Trophoblast cell (in vitro differentiated cells and primary cell): ENCODE results near the gene PTPN7.

Source experiments
- DNase-seq, 2 donors: peaks; one replicate each; pipeline ENCODE4 v3.0.0-alpha.2; 2016
- H2AFZ ChIP-seq: 2 replicates; pipeline ENCODE4 v1.6.1; 2013; ENCODE audit warnings: low read length, moderate library complexity, mild to moderate bottlenecking; ENCODE audit not compliant: insufficient read depth, poor library complexity
- H2AK5ac ChIP-seq: 2 replicates; pipeline ENCODE4 v1.6.1; 2013; ENCODE audit warnings: mild to moderate bottlenecking, low read length
- H2BK120ac ChIP-seq: 2 replicates; pipeline ENCODE4 v1.6.1; 2013; ENCODE audit warnings: low read length, mild to moderate bottlenecking, moderate library complexity; ENCODE audit not compliant: insufficient read depth, poor library complexity
- H2BK12ac ChIP-seq: 2 replicates; pipeline ENCODE4 v1.6.1; 2013; ENCODE audit warnings: mild to moderate bottlenecking, low read length, moderate library complexity
- H2BK5ac ChIP-seq: 2 replicates; pipeline ENCODE4 v1.6.1; 2013; ENCODE audit warnings: low read length, low read depth, moderate library complexity, mild to moderate bottlenecking; ENCODE audit not compliant: poor library complexity
- H3K14ac ChIP-seq: 2 replicates; pipeline ENCODE4 v1.6.1; 2013; ENCODE audit warnings: mild to moderate bottlenecking, low read length
- H3K18ac ChIP-seq: 2 replicates; pipeline ENCODE4 v1.6.1; 2013; ENCODE audit warnings: mild to moderate bottlenecking, low read length
- H3K23ac ChIP-seq: 2 replicates; pipeline ENCODE4 v1.6.1; 2013; ENCODE audit warnings: low read length
- H3K27ac ChIP-seq: 2 replicates; pipeline ENCODE4 v1.5.1; 2013; ENCODE audit warnings: low read depth, mild to moderate bottlenecking, inconsistent platforms, low read length, moderate library complexity
- H3K27me3 ChIP-seq: 2 replicates; pipeline ENCODE4 v1.6.1; 2013; ENCODE audit warnings: inconsistent platforms, mild to moderate bottlenecking, low read length, moderate library complexity; ENCODE audit not compliant: insufficient read depth
- H3K36me3 ChIP-seq, 2 experiments: 1 replicate in 1 of 2; 2 replicates in 1 of 2; pipeline ENCODE4 v1.6.1; 2013; ENCODE audit warnings: low read length in 2 of 2, mild to moderate bottlenecking in 2 of 2, moderate library complexity in 1 of 2; ENCODE audit not compliant: insufficient read depth in 2 of 2, control insufficient read depth in 1 of 2
- H3K4ac ChIP-seq: 2 replicates; pipeline ENCODE4 v1.6.1; 2013; ENCODE audit warnings: low read depth, mild to moderate bottlenecking, low read length, moderate library complexity
- H3K4me1 ChIP-seq, 2 experiments: 1 replicate in 1 of 2; 2 replicates in 1 of 2; pipeline ENCODE4 v1.6.1; 2013; ENCODE audit warnings: low read length in 2 of 2, mild to moderate bottlenecking in 2 of 2, moderate library complexity in 1 of 2; ENCODE audit not compliant: insufficient read depth in 2 of 2, control insufficient read depth in 1 of 2
- H3K4me2 ChIP-seq: 2 replicates; pipeline ENCODE4 v1.6.1; 2013; ENCODE audit warnings: inconsistent platforms, mild to moderate bottlenecking, low read length, moderate library complexity
- H3K4me3 ChIP-seq: 2 replicates; pipeline ENCODE4 v1.5.1; 2013; ENCODE audit warnings: mild to moderate bottlenecking, low read depth, low read length, inconsistent platforms
- H3K79me1 ChIP-seq: one replicate; pipeline ENCODE4 v1.6.1; 2013; ENCODE audit warnings: low read length
- H3K79me2 ChIP-seq: 2 replicates; pipeline ENCODE4 v1.6.1; 2013; ENCODE audit warnings: low read length, mild to moderate bottlenecking; ENCODE audit not compliant: control insufficient read depth, insufficient read depth, poor library complexity
- H3K9ac ChIP-seq: 2 replicates; pipeline ENCODE4 v1.6.1; 2013; ENCODE audit warnings: mild to moderate bottlenecking, low read length
- H3K9me3 ChIP-seq: 2 replicates; pipeline ENCODE4 v1.6.1; 2013; ENCODE audit warnings: low read depth, mild to moderate bottlenecking, control low read depth, inconsistent platforms, low read length; ENCODE audit not compliant: insufficient read depth
- H4K12ac ChIP-seq: 2 replicates; pipeline ENCODE4 v1.6.1; 2013; ENCODE audit warnings: low read depth, mild to moderate bottlenecking, low read length, moderate library complexity
- H4K8ac ChIP-seq: 2 replicates; pipeline ENCODE4 v1.6.1; 2013; ENCODE audit warnings: low read depth, mild to moderate bottlenecking, low read length, moderate library complexity
- H4K91ac ChIP-seq: one replicate; pipeline ENCODE4 v1.6.1; 2013; ENCODE audit warnings: low read depth, mild to moderate bottlenecking, low read length, moderate library complexity
- WGBS: extraction: QIAGEN DNeasy Blood & Tissue Kit; methylation state at CpG from one replicate; pipeline ENCODE4 v1.1.7; 2013; ENCODE audit warnings: missing lambda C conversion rate; ENCODE audit not compliant: insufficient read length, insufficient coverage; ENCODE audit errors: extremely low coverage; 5-methylcytosine and 5-hydroxymethylcytosine counted together

Gene PTPN7

DNA sequence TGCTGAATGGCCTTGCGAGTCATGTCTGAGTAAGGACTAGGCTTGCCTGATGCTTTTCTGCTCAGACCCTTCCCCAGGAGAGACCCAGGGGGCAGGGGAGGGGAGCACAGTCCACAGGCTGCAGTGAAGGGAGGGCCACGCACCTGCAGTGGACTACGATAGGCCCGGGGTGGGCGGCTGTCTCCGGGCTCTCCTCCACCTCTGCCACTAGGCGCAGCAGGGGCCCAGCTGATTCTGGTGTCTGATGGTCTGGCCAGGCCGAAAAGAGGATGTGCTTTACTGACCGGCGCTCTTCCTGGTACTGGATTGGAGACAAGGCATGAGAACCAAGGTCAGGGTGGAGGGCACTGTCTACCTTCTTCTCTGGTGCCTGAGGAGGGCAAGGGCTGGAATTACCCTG lies 8.0 kb downstream of the PTPN7 start:
- Histone ChIP-seq H2BK120ac (no peak overlapping the region), H3K23ac (no peak overlapping the region), H3K27ac (no peak overlapping the region), H3K9me3 (no peaks in the 10 kb centered on the region), H4K91ac (no peak overlapping the region), H3K9ac (no peak overlapping the region), H3K4me1 (no peaks in the 10 kb centered on the region), H2BK5ac (no peak overlapping the region), H3K4me2 (no peak overlapping the region), H3K27me3 (no peaks in the 10 kb centered on the region), H2BK12ac (no peak overlapping the region), H3K4ac (no peak overlapping the region), H3K36me3 (no peaks in the 10 kb centered on the region), H3K79me1 (no peaks in the 10 kb centered on the region), H2AFZ (no peak overlapping the region), H4K12ac (no peak overlapping the region), H3K79me2 (no peaks in the 10 kb centered on the region), H3K18ac (no peak overlapping the region), H4K8ac (no peak overlapping the region), H2AK5ac (no peak overlapping the region), H3K4me3 (no peak overlapping the region), H3K14ac (no peak overlapping the region)
- WGBS, result no CpG with 5 or more reads among the region's 10 CpGs
- no peak for DNase-seq

DNA sequence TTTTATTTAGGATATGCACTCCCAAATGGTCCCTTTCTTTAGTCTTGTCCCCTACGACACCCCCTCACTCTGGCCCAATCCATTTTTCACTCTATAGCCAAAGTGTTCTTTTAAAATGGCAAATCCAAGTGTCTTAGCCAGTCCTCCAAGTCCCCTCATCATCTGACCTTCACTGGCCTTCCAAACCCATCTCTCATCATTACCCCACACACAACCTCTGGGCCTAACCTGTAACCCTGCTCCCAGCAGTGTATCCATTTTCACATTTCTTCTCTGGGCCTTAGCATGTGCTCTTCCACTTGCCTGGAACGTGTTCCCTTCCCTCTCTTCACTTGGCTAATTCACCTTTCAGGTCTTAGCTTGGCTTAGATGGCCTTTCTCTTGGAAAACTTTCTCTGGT lies 9.4 kb downstream of the PTPN7 start:
- Histone ChIP-seq H4K12ac (no peak overlapping the region), H3K9me3 (no peaks in the 10 kb centered on the region), H4K91ac (no peak overlapping the region), H2BK120ac (no peak overlapping the region), H3K9ac (no peak overlapping the region), H3K27me3 (no peaks in the 10 kb centered on the region), H2AK5ac (no peak overlapping the region), H2BK12ac (no peak overlapping the region), H3K23ac (no peak overlapping the region), H3K4me1 (no peaks in the 10 kb centered on the region), H3K79me1 (no peaks in the 10 kb centered on the region), H3K4ac (no peak overlapping the region), H4K8ac (no peak overlapping the region), H3K4me2 (no peak overlapping the region), H2BK5ac (no peak overlapping the region), H3K18ac (no peak overlapping the region), H3K27ac (no peak overlapping the region), H3K4me3 (no peak overlapping the region), H2AFZ (no peak overlapping the region), H3K79me2 (no peaks in the 10 kb centered on the region), H3K14ac (no peak overlapping the region), H3K36me3 (no peaks in the 10 kb centered on the region)
- WGBS, result no CpG with 5 or more reads among the region's 2 CpGs
- no peak for DNase-seq

DNA sequence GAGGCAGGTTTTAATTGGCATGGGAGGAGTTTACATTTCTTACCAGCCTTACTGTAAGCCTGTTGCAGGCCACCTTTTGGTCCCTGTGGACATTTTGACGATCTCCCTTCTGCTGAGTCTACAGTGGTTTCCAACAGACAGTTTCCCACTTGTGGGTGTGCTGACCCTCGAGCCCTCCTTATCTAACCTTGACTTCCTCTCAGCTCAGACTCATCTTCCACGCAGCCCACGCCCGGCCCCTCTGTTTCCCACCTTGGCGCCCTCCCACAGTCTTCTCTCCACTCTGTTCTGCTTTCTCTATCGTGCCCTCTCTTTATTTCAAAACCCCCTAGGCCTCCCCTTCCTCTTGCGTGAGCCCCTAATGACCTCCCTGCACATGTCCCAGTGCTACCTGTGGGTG lies 9.8 kb downstream of the PTPN7 start:
- Histone ChIP-seq H2BK120ac (no peak overlapping the region), H3K14ac (no peak overlapping the region), H3K4ac (no peak overlapping the region), H3K27me3 (no peaks in the 10 kb centered on the region), H3K36me3 (no peaks in the 10 kb centered on the region), H3K23ac (no peak overlapping the region), H3K9ac (no peak overlapping the region), H2BK5ac (no peak overlapping the region), H2AK5ac (no peak overlapping the region), H3K79me2 (no peaks in the 10 kb centered on the region), H3K4me3 (no peak overlapping the region), H3K4me2 (no peak overlapping the region), H3K4me1 (no peaks in the 10 kb centered on the region), H4K8ac (no peak overlapping the region), H4K12ac (no peak overlapping the region), H3K79me1 (no peaks in the 10 kb centered on the region), H2AFZ (no peak overlapping the region), H3K18ac (no peak overlapping the region), H3K9me3 (no peaks in the 10 kb centered on the region), H3K27ac (no peak overlapping the region), H2BK12ac (no peak overlapping the region), H4K91ac (no peak overlapping the region)
- no CpG with 5 or more reads among the region's 8 CpGs for WGBS
- no peak for DNase-seq

DNA sequence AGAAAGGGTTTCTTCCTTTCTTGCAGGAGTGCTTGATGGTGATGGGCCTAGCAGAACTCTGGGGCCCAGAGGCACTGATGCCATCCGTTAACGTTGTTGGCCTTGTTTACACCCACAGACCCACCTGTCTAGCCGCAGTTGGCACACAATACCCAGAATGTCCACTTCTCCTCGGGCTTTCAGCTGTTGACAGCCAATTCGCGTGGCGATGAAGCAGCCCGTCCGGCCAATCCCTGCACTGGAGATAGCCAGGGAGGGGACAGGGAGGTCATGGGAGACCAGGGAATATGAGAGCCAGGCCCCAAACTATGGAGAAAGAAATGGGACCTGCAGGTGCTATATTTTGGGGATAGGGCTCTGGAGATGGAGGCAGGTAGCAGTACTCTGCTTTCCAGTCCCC lies 10.2 kb downstream of the PTPN7 start:
- Histone ChIP-seq H3K79me1 (no peaks in the 10 kb centered on the region), H3K14ac (no peak overlapping the region), H4K8ac (no peak overlapping the region), H3K4me3 (no peak overlapping the region), H3K4me1 (no peaks in the 10 kb centered on the region), H3K9ac (no peak overlapping the region), H3K79me2 (no peaks in the 10 kb centered on the region), H2AFZ (no peak overlapping the region), H3K4me2 (no peak overlapping the region), H3K23ac (no peak overlapping the region), H3K36me3 (no peaks in the 10 kb centered on the region), H2BK12ac (no peak overlapping the region), H2BK120ac (no peak overlapping the region), H3K4ac (no peak overlapping the region), H4K12ac (no peak overlapping the region), H3K27me3 (no peaks in the 10 kb centered on the region), H2BK5ac (no peak overlapping the region), H4K91ac (no peak overlapping the region), H3K18ac (no peak overlapping the region), H3K9me3 (no peaks in the 10 kb centered on the region), H3K27ac (no peak overlapping the region), H2AK5ac (no peak overlapping the region)
- no peak for DNase-seq
- WGBS, result no CpG with 5 or more reads among the region's 9 CpGs
